Measurements from ENCODE around the gene SRPRA. TPM values are rescaled to one million over a fixed set of nuclear protein-coding genes. Genes with fewer than 3 reads are reported as not detected.

SRPRA gene
- total and polyA plus RNA-seq, 10 of the 15 experiments (the other 5 are each of a cell fraction or from before 2014, with no cell fraction given) = 29.6 to 131 (median 92.8) TPM

DNA sequence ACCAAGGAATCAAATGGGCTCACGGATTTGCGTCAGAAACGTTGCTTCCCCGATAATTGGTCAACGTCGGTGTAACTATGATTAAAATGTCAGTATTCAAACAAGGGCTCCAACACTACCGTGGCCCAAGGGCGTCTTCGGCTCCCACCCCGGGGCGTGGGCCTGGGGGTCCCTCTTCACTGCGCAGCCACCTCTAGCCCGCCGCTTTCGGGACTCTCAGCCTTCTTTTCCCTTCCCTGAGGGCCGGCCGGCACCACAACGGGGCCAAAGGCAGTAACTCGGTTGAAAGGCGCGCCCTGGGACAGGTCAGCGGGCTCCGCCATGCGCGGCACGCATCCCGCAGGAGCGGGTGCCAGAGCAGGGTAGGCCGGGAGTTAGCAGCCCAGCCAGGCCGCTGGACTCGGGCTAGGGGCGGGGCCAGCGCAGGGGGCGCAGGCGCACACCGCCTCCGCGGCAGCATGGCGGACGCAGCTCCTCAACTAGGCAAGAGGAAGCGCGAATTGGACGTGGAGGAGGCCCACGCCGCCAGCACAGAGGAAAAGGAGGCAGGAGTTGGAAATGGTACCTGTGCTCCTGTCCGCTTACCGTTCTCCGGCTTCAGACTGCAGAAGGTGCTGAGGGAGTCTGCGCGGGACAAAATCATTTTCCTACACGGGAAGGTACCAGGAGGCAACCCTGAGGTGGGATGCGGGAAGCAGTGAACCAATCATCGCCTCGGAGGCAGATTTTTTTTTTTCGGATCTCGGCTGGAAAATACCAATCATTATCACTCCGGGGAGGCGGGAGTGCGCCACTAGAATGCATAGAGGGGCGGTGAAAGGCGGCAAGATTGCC is 35.1 kb upstream of the SRPRA start, which contains the start of gene DCPS (continued):
- TF ChIP-seq ZNF384 (IDR thresholded peaks at IDR 0.05; ENCODE audit: borderline replicate concordance, low read depth, low read length) (0 out of 2 replicates have a peak, but pooled peaks have one; percentile 54), RFX5 (IDR thresholded peaks at IDR 0.05; ENCODE audit: low read depth, low read length) (0 out of 2 replicates have a peak, but pooled peaks have one; percentile 24), MTA2 (IDR thresholded peaks at IDR 0.05; ENCODE audit: low read depth) (no peak), EED (IDR thresholded peaks at IDR 0.05; ENCODE audit: low read depth) (peak; percentile 78; the same call in 1 of the 2 replicates), NFYB (IDR thresholded peaks at IDR 0.05; ENCODE audit: insufficient read depth, low read depth, low read length) (peak; percentile 52; the same call in 1 of the 2 replicates), LARP7 (IDR thresholded peaks at IDR 0.05) (peak; percentile 83; the same call in 1 of the 2 replicates), BRCA1 (IDR thresholded peaks at IDR 0.05; ENCODE audit: low read depth, low read length) (no peak), NKRF (conservative IDR thresholded peaks at IDR 0.05) (peak; percentile 75; the same call in 1 of the 2 replicates), RELB (IDR thresholded peaks at IDR 0.05; ENCODE audit: low read depth) (peak; percentile 79), HCFC1 (IDR thresholded peaks at IDR 0.05; ENCODE audit: low read length) (0 out of 2 replicates have a peak, but pooled peaks have one; percentile 11), KAT2A (conservative IDR thresholded peaks at IDR 0.05; ENCODE audit: control insufficient read depth, low read depth, low read length) (no peak), POLR2AphosphoS2 (IDR thresholded peaks at IDR 0.05; ENCODE audit: low read depth, low read length) (peak; percentile 64; the same call in 1 of the 2 replicates), CHD2 (IDR thresholded peaks at IDR 0.05; ENCODE audit: borderline replicate concordance, low read depth, low read length) (peak; percentile 44; the same call in 1 of the 2 replicates), NRF1 (conservative IDR thresholded peaks at IDR 0.05; ENCODE audit: low read depth, low read length) (peak; percentile 70), TAF1 (IDR thresholded peaks at IDR 0.05; ENCODE audit: borderline replicate concordance, low read depth, low read length) (peak; percentile 88; the same call in 1 of the 2 replicates), PML (IDR thresholded peaks at IDR 0.05; ENCODE audit: low read length) (peak; percentile 92)
- TF ChIP-seq, protein P1, sequence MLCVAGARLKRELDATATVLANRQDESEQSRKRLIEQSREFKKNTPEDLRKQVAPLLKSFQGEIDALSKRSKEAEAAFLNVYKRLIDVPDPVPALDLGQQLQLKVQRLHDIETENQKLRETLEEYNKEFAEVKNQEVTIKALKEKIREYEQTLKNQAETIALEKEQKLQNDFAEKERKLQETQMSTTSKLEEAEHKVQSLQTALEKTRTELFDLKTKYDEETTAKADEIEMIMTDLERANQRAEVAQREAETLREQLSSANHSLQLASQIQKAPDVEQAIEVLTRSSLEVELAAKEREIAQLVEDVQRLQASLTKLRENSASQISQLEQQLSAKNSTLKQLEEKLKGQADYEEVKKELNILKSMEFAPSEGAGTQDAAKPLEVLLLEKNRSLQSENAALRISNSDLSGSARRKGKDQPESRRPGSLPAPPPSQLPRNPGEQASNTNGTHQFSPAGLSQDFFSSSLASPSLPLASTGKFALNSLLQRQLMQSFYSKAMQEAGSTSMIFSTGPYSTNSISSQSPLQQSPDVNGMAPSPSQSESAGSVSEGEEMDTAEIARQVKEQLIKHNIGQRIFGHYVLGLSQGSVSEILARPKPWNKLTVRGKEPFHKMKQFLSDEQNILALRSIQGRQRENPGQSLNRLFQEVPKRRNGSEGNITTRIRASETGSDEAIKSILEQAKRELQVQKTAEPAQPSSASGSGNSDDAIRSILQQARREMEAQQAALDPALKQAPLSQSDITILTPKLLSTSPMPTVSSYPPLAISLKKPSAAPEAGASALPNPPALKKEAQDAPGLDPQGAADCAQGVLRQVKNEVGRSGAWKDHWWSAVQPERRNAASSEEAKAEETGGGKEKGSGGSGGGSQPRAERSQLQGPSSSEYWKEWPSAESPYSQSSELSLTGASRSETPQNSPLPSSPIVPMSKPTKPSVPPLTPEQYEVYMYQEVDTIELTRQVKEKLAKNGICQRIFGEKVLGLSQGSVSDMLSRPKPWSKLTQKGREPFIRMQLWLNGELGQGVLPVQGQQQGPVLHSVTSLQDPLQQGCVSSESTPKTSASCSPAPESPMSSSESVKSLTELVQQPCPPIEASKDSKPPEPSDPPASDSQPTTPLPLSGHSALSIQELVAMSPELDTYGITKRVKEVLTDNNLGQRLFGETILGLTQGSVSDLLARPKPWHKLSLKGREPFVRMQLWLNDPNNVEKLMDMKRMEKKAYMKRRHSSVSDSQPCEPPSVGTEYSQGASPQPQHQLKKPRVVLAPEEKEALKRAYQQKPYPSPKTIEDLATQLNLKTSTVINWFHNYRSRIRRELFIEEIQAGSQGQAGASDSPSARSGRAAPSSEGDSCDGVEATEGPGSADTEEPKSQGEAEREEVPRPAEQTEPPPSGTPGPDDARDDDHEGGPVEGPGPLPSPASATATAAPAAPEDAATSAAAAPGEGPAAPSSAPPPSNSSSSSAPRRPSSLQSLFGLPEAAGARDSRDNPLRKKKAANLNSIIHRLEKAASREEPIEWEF (IDR thresholded peaks at IDR 0.05; ENCODE audit: insufficient replicate concordance, low read depth, low read length) = no peak

Measured in GM12878 (cell line).